Neural cell (in vitro differentiated cells): ENCODE data around the gene ABCA2.

Source experiments
- EP300 ChIP-seq: fragments of 450-650 bp; conservative IDR thresholded peaks from 2 replicates; pipeline ENCODE4 v1.6.1; 2014; ENCODE audit warnings: antibody characterized with exemption, mild to moderate bottlenecking, moderate library complexity; ENCODE audit not compliant: poor library complexity, severe bottlenecking
- EZH2 ChIP-seq: fragments of 200-600, 300-800 bp; shearing (Covaris generic), sonication (generic); IDR thresholded peaks from 2 replicates; pipeline ENCODE4 v1.6.1; 2014; ENCODE audit warnings: antibody characterized with exemption, low read length, borderline replicate concordance, mild to moderate bottlenecking; ENCODE audit not compliant: insufficient read depth, poor library complexity, severe bottlenecking
- MXI1 ChIP-seq: fragments of 450-650 bp; conservative IDR thresholded peaks from 2 replicates; pipeline ENCODE4 v1.6.1; 2014; ENCODE audit warnings: antibody characterized with exemption, mild to moderate bottlenecking; ENCODE audit not compliant: poor library complexity, severe bottlenecking
- POLR2AphosphoS5 ChIP-seq: IDR thresholded peaks from 2 replicates; pipeline ENCODE4 v1.6.1; 2012
- SMC3 ChIP-seq: fragments of 450-650 bp; conservative IDR thresholded peaks from 2 replicates; pipeline ENCODE4 v1.6.1; 2014; ENCODE audit warnings: antibody characterized with exemption, mild to moderate bottlenecking, moderate library complexity; ENCODE audit not compliant: poor library complexity
- TAF1 ChIP-seq: IDR thresholded peaks from 2 replicates; pipeline ENCODE4 v1.6.1; 2012; ENCODE audit warnings: low read depth
- TF ChIP-seq, protein P1 (sequence below): fragments of 450-650 bp; IDR thresholded peaks from 2 replicates; pipeline ENCODE4 v1.5.1; 2014; ENCODE audit warnings: antibody characterized with exemption, mild to moderate bottlenecking, moderate library complexity; ENCODE audit not compliant: poor library complexity, severe bottlenecking

DNA sequence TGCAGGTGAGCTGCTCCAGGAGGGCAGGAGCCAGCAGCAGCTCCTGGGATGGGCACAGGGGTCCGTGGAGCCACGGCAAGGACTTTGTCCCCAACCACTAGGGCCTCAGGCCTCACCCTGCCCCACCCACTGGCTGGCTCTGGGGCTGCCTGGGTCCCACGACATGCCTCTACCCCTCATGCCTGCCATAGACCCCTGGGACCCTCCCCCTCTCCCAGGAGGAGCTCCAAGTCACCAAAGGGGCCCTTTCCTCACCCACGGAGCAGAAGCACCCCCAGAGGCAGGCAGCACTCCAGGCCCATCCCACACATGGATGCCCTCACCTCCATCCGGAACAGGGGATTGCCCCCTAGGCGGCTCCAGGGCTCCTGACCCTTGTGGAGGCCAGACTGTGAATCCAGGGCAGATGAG, 6.5 kb downstream of the ABCA2 start:
- TF ChIP-seq, protein P1, sequence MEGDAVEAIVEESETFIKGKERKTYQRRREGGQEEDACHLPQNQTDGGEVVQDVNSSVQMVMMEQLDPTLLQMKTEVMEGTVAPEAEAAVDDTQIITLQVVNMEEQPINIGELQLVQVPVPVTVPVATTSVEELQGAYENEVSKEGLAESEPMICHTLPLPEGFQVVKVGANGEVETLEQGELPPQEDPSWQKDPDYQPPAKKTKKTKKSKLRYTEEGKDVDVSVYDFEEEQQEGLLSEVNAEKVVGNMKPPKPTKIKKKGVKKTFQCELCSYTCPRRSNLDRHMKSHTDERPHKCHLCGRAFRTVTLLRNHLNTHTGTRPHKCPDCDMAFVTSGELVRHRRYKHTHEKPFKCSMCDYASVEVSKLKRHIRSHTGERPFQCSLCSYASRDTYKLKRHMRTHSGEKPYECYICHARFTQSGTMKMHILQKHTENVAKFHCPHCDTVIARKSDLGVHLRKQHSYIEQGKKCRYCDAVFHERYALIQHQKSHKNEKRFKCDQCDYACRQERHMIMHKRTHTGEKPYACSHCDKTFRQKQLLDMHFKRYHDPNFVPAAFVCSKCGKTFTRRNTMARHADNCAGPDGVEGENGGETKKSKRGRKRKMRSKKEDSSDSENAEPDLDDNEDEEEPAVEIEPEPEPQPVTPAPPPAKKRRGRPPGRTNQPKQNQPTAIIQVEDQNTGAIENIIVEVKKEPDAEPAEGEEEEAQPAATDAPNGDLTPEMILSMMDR, result no peak
- no peak for TF ChIP-seq EZH2
- TF ChIP-seq POLR2AphosphoS5, result no peak
- no peak for TF ChIP-seq SMC3
- no peak for TF ChIP-seq TAF1
- no peak for TF ChIP-seq EP300
- TF ChIP-seq MXI1, result no peak
